Uterus (tissue), 4 donors: ENCODE data around the gene GMDS. TPM values are rescaled to one million over a fixed set of nuclear protein-coding genes. Genes with fewer than 3 reads are reported as not detected.

Experiments used
- DNase-seq, 2 donors: peaks; one replicate each; pipeline ENCODE4 v3.0.0-alpha.2; 2019 to 2020
- H3K27ac ChIP-seq, 2 donors: fragments of 200-600 bp; sonication (generic); 1 replicate in 1 of 2; 2 replicates in 1 of 2; pipeline ENCODE4 v1.5.1; 2016 to 2018
- H3K27me3 ChIP-seq, 2 donors: fragments of 200-600 bp; sonication (generic); one replicate each; pipeline ENCODE4 v1.5.1; 2018 to 2019; ENCODE audit warnings: control low read depth in 1 of 2
- H3K36me3 ChIP-seq, 2 donors: fragments of 200-600 bp; sonication (generic); one replicate each; pipeline ENCODE4 v1.5.1; 2019; ENCODE audit warnings: control low read depth in 1 of 2
- H3K4me1 ChIP-seq, 2 donors: fragments of 200-600 bp; sonication (generic); one replicate each; pipeline ENCODE4 v1.5.1; 2018 to 2019; ENCODE audit warnings: control low read depth in 1 of 2
- H3K4me3 ChIP-seq, 2 donors: fragments of 200-600 bp; sonication (generic); 1 replicate in 1 of 2; 2 replicates in 1 of 2; pipeline ENCODE4 v1.5.1; 2018 to 2019; ENCODE audit warnings: mild to moderate bottlenecking in 1 of 2
- H3K9me3 ChIP-seq, 2 donors: fragments of 200-600 bp; sonication (generic); one replicate each; pipeline ENCODE4 v1.5.1; 2019; ENCODE audit warnings: control low read depth in 1 of 2
- CTCF ChIP-seq, 4 experiments: fragments of 200-600 bp in 2 of 4; fragments of 450-650 bp in 2 of 4; sonication (generic) in 2 of 4; IDR thresholded peaks; one replicate each; pipeline ENCODE4 v1.5.1; 2016 to 2019; ENCODE audit warnings: antibody characterized with exemption in 4 of 4, mild to moderate bottlenecking in 2 of 4, moderate library complexity in 1 of 4
- POLR2A ChIP-seq, 2 donors: fragments of 450-650 bp; IDR thresholded peaks; one replicate each; pipeline ENCODE4 v1.6.1; 2016; ENCODE audit warnings: antibody characterized with exemption in 2 of 2, mild to moderate bottlenecking in 1 of 2, moderate library complexity in 1 of 2
- intact Hi-C: fragments of 100-400 bp; cut with DNase I; formaldehyde crosslinking; loops from one replicate; pipeline ENCODE4 v1.15.1; 2023; ENCODE audit warnings: low total_unique reads
- total RNA-seq, 4 donors: library from RNA; depleted of rRNA in 3 of 4; stranded (reverse); fragments of >200 nt in 3 of 4; gene quantifications; one replicate each; pipeline versions ENCODE4 v1.1.0 to v1.2.4, GENCODE V29; 2014 to 2023
- donor health status: DM: yes; HTN: yes; CAD: no.

The GMDS gene
- total RNA-seq, 4 donors from 2014 or later = 5.3 to 17.4 (median 12.9) TPM

DNA sequence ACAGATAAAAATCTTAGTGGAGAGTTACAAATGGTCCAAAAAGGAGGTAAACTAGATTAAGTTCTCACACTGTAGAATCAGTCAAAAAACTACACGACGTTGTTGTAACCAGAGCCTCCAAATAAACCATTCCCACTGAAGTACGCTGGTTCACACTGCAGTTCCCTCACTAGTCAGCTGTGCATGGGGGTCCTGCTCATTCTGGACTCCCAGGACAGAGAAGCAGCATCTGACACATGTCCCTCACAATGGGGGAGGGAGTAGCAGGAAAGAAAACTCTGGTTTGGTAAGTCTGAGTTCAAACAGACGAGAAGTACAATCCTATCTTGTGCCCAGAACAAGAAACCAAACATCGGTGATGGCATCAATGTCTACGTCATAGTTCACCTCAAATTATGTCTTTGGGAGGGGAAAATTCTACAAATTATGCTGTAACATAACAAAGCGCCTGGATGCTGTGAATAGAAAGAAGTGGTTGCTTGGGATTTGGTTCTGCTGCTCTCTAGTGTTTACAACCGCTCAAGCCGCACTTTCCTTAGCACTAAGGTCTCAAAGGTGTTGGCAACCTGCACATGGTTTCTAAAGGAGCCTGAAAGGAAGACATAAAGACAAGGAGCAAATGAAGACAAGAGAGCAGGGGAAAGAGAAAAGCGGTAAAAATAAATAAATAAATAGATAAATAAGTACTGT, 208.0 kb downstream of the GMDS start:
- no peak for TF ChIP-seq CTCF (IDR thresholded peaks at IDR 0.05)
- TF ChIP-seq POLR2A (IDR thresholded peaks at IDR 0.05) = no peak
- Histone ChIP-seq H3K4me3 (no peak overlapping the region), H3K27me3 (no peaks in the 10 kb centered on the region), H3K4me1 (no peaks in the 10 kb centered on the region), H3K27ac (no peak overlapping the region), H3K36me3 (no peaks in the 10 kb centered on the region), H3K9me3 (no peaks in the 10 kb centered on the region)
- intact Hi-C loops = no loop called here
- DNase-seq = no peak

GRCh38 chr6:2036710-2037023, 208.7 kb downstream of the GMDS start:
- Histone ChIP-seq H3K36me3 (no peaks in the 10 kb centered on the region), H3K27me3 (no peaks in the 10 kb centered on the region), H3K4me3 (no peak overlapping the region), H3K9me3 (no peaks in the 10 kb centered on the region), H3K27ac (no peak overlapping the region), H3K4me1 (no peaks in the 10 kb centered on the region)
- TF ChIP-seq CTCF (IDR thresholded peaks at IDR 0.05) (no peak), POLR2A (IDR thresholded peaks at IDR 0.05) (no peak)
- no peak for DNase-seq
- intact Hi-C loops = no loop called here

- Histone ChIP-seq H3K27ac (no peak overlapping the region), H3K4me1 (no peaks in the 10 kb centered on the region), H3K4me3 (no peak overlapping the region), H3K9me3 (no peaks in the 10 kb centered on the region), H3K36me3 (no peaks in the 10 kb centered on the region), H3K27me3 (no peaks in the 10 kb centered on the region)
- DNase-seq = no peak
- intact Hi-C loops = no loop called here
- TF ChIP-seq CTCF (IDR thresholded peaks at IDR 0.05) = no peak
- no peak for TF ChIP-seq POLR2A (IDR thresholded peaks at IDR 0.05)
Measured at GRCh38 chr6:2035826-2036709, 209.3 kb downstream of the GMDS start.

- intact Hi-C loops = no loop called here
Measured at GRCh38 chr6:2035046-2035445, 210.4 kb downstream of the GMDS start.

More at GRCh38 chr6:2035046-2035445, 210.4 kb downstream of the GMDS start:
- H3K9me3 ChIP-seq = no peaks in the 10 kb centered on the region
- DNase-seq = no peak
- no peaks in the 10 kb centered on the region for H3K4me1 ChIP-seq
- TF ChIP-seq POLR2A (IDR thresholded peaks at IDR 0.05) (no peak), CTCF (IDR thresholded peaks at IDR 0.05) (no peak)
- no peaks in the 10 kb centered on the region for H3K27me3 ChIP-seq
- H3K27ac ChIP-seq = no peak overlapping the region
- H3K36me3 ChIP-seq = no peaks in the 10 kb centered on the region
- H3K4me3 ChIP-seq = no peak overlapping the region
